ENCODE data around the gene CACNA2D3.

CACNA2D3 gene

GRCh38 chr3:54713031-54713430 is 590.7 kb downstream of the CACNA2D3 start:
- no peak for DNase-seq

GRCh38 chr3:54713455-54713854 is 591.1 kb downstream of the CACNA2D3 start:
- no peak for DNase-seq

- no peak for DNase-seq
These were observed 591.7 kb downstream of the CACNA2D3 start for GRCh38 chr3:54714035-54714434.

DNA sequence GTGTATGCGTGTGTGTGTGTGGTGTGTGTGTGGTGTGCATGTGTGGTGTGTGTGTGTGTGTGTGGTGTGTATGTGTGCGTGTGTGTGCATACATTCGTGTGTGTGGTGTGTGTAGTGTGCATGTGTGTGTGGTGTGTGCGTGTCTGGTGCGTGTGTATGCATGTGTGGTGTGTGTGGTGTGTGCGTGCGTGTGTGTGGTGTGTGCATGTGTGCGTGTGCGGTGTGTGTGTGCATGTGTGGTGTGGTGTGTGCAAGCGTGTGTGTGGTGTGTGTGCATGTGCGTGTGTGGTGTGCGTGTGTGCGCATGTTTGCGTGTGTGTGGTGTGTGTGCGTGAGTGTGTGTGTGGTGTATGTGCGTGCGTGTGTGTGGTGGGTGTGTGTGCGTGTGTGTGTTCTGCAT is 595.2 kb downstream of the CACNA2D3 start:
- DNase-seq, result no peak

- DNase-seq, result no peak
These were observed 597.6 kb downstream of the CACNA2D3 start for GRCh38 chr3:54719914-54720313.

DNA sequence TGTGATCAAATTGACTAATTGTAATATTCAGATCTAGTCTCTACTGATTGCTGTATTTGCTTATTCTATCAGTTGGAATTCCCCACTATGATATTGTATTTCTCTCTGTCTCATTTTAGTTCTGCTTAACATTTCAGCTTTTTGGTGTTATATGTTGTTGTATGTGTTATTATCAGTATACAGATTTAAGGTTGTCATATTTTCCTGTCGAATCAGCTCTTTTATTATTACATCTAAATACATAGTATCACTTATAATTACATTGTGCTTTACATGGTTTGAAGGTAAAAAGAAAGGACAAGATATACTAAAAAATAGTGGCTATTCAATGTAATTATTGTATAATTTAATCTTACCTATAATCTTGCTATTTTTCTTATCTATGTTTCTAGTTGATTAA is 598.3 kb downstream of the CACNA2D3 start:
- no peak for DNase-seq

- DNase-seq, result no peak
These were observed 609.5 kb downstream of the CACNA2D3 start for GRCh38 chr3:54731732-54732445.

DNA sequence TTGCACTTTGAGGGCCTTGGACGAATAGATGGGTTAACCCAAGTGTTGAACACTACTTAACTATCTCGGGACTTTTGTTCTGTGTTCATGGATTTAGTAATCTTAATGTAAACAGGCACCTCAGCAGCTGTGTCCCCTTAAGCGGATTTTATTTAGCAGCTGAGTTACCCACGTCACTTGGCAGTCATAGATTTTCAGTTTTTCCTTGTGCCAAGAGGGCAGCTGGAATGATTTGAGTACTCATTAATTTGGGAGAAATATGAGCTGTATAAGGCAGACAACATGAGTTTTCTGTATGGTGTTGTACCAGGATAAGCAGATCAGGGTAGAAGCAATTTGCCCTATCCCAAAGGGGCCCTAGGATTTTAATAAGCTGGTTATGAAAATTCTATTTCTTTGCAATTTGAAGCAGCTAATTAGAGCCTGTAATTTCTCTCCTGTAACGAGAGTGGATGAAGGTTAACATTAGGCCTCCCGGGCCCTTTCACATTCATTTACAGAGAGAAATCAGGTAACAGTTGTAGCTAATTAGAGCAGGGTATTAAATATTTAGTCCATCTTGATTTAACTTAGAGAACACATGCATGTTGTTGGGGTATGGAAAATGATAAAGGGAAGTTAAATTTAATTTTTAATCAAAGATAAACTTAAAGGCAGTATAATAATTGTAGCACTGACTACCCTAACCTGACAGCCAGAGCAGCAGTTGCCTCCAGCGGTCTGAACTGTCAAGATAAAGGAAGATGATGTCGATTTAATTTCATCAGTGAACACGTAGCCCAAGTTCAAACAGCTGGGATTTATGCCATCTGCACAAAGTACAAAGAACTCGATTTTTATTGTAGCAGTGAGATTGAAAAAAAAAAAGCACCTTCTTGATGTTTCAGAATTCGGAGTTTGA is 611.0 kb downstream of the CACNA2D3 start:
- DNase-seq, result no peak

DNA sequence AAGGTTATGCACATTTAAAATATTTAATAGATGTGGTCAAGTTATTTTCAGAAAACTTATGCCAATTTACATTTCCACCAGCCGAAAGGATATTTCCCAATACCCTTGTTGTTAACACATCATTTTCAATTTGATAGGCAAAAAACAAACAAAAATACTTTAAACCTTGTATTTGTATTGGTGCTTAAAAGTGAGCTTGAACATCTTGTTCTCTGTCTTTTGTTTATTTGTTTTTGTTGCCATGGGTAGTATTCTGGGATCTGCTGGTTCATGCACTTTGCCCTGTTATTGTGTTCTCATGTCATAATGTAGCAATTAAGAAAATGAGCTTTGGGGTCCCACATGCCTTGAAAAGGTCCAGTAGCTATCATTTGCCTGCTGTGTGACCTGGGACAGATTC is 614.1 kb downstream of the CACNA2D3 start:
- DNase-seq, result no peak

DNA sequence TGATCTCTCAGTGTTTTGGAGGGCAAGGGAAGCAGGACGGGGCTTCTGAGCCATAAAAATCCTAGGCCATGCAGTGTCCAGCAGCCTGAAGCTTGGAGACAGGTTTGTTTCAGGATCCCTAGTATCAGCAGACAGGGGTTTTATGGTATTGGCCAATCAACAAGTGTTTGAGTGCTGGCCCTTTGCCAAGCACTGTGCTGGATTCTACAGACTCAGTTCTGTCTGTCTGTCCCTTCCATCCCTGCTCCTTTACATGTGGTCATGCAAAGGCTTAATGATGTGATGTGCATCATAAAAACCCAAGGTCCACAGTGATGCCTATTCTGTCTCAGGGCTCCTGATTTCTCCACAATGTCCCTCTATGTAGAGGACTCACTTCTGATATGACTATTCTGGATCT is 621.4 kb downstream of the CACNA2D3 start:
- no peak for DNase-seq

GRCh38 chr3:54744291-54744690 is 621.9 kb downstream of the CACNA2D3 start:
- no peak for DNase-seq

- no peak for DNase-seq
These were observed 623.5 kb downstream of the CACNA2D3 start for GRCh38 chr3:54745843-54746242.

DNA sequence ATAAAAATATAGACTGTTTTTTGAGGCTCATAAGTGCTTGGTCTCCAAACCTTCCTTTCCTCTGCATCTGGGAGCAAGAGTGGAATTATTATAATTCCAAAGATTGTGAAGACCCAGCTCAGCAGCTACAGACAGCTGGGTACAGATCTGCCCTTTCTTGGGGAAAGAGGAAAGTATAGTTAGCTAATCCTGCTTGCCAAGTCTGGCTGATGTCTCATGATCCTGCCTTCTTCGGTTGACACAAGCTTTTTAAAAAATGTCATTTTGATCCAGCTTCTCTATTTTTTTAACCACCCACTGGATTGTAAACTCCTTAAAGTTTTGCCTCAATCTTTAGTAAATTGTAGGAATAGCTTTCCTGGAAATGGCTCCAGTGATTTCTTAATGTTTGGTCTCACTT is 624.4 kb downstream of the CACNA2D3 start:
- DNase-seq, result no peak

DNA sequence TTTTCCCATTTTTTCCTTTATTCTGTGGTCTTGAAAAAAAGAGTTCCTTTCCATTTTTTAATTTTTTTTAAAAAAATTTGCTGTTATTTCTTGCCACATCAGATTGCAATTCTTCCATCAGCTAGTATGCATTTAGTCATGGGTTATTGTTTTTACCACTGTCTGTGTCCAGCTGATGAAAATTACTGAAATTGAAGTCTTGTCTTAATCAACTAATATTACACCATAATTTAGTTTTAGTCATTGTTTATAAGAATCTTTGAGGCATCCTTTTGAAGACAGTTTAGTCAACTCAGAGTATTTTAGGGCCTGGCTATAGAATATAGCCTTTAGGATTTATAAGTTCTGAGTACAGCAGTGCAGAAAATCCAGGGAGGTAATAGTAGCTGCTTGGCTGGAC is 633.4 kb downstream of the CACNA2D3 start:
- DNase-seq, result no peak

DNA sequence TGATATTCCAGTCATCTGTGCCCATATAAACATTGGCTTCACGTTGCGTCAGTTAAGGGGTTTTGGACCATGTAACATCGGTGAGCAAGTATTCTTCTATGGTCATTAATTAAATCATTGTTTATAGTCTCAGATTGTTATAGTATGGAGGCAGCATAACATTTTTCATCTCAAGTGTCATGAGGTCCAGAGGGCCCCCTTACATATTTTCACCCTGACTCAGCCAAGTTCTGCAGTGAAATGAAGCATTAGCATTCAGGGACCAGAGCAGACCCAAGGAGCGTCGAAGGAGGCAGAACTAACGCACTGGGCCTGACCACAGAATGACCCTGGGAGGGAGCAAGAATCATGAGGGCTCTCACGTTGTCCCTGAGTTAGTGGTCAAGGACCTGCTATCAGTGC is 634.0 kb downstream of the CACNA2D3 start:
- no peak for DNase-seq

DNA sequence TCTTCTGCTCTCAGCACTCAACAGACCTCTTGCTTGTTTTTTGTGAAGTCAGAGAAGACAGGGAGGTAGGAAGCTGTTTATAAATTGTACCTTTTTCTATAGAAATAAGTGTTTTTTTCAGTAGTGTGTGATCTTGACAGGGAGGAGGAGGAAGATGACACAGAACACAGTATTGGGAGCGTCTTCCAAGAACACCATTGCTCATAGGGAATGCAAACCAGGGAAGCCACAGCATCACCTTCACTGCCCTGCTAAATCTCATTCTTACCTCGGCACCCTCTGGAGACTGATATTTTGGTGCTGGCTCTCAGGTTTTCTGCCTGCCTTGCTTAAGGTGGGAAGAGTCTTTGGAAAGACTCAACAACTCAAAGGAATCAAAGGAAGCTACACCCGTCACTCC is 636.1 kb downstream of the CACNA2D3 start:
- DNase-seq, result no peak

- DNase-seq, result no peak
These were observed 636.8 kb downstream of the CACNA2D3 start for GRCh38 chr3:54759166-54759565.

DNA sequence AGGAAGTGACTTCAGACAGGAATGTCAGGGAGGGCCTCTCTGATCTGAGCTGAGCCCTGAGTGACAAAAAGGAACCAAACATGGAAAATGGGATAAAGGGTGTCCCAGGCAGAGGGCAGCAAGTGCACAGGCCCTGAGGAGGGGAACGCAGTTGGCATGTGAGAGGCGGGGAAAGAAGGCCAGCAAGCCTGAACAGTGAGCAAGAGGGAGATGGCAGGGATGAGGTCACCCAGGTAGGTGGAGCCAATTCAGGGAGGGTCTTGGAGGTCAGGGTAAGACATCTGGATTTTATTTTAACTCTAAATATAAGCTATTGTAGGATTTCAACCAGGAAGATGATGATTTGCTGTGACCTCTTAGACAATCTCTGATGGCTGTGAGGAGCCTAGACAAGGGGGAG is 637.8 kb downstream of the CACNA2D3 start:
- DNase-seq, result no peak

GRCh38 chr3:54761637-54762036 is 639.3 kb downstream of the CACNA2D3 start:
- no peak for DNase-seq

- DNase-seq, result no peak
These were observed 642.6 kb downstream of the CACNA2D3 start for GRCh38 chr3:54764911-54765310.

- no peak for DNase-seq
These were observed 648.7 kb downstream of the CACNA2D3 start for GRCh38 chr3:54771050-54771449.

DNA sequence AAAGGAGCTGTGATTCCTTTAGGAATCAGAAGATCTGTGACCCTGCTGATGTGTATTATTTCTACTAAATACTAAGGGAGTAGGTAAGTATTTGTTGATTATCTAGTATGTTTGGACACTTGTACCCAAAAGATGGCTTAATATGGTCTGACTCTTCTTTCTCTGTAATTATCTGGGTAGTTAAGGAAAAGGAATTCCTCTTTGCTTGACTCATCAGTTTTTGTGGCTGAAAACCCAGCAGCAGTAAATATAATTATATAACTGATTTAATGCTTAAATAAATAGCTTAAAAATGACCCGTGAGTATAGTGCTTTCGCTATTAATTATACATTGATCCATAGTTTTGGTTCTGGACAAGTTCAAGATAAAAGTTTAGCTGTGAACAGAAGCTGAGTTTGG is 649.7 kb downstream of the CACNA2D3 start:
- no peak for DNase-seq

DNA sequence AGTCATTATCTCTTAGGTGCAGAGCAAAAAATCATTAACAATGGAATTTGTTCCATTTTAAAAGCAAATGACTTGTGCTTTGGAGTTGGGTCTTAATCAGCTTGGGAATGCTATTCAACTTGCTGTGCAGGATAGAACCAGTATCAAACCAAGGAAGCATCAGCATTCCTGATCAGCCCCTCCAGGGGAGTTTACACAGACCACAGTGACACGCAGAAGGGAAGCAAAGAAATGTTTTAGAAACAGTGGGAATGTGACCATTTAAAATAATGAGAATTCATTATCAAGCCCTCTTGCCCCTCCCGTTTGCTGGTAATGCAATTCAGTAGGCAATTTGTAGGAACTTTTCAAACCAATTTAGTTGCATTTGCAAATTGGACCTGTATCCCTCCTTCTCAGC is 650.4 kb downstream of the CACNA2D3 start:
- no peak for DNase-seq

- DNase-seq, result no peak
These were observed 650.9 kb downstream of the CACNA2D3 start for GRCh38 chr3:54773271-54773670.
